Amygdala (tissue), 56 donors: ENCODE results near the gene RIPOR1.
"Not testable (repeated sequence)": the region's sequence is repeated elsewhere in the genome, so short reads cannot be mapped to it uniquely, and the experiment has no call there.

ENCODE experiments used
- DNase-seq, 56 donors: peaks; one replicate each; lab custom pipeline; 2025; lab: John Stamatoyannopoulos, UW

RIPOR1 gene

DNA sequence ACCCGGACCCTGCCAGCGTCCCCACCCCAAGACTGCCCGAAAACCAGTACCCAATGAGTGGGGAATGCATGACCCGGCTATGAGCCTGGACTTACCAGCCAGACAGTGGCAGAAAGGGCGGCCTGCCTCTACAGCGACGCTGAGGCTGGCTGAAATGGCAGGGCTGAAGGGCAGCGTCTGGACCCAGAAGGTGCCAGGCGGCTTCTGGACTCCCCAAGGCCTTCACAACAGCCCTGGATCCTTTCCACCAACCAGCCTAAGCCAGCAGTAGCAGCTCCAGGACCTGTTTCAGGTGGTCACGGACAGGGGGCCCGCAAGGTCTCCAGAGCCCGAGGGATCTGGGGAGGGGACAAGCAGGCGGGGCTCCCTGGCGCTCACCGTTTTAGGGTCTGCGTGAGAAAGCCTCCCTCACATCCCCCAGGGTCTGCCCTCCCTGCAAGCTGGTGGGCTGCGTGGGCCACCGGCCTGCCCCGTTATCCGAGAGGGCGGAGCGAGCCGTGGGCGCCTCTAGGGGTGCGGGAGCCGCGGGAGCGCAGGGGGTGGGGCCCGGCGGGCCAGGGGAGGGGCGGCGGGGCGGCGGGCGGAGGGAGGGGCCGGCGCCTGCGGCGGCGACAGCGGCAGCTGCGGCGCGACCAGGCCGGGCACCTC lies at the start of gene RIPOR1:
TSS of gene RIPOR1 (plus strand) at position 608 of the 648 bp plus-strand sequence. CDS start 9,618 bp downstream, outside the sequence.
- peak in 29 of 56 donors; percentile 28 to 74 (median 51) for DNase-seq

DNA sequence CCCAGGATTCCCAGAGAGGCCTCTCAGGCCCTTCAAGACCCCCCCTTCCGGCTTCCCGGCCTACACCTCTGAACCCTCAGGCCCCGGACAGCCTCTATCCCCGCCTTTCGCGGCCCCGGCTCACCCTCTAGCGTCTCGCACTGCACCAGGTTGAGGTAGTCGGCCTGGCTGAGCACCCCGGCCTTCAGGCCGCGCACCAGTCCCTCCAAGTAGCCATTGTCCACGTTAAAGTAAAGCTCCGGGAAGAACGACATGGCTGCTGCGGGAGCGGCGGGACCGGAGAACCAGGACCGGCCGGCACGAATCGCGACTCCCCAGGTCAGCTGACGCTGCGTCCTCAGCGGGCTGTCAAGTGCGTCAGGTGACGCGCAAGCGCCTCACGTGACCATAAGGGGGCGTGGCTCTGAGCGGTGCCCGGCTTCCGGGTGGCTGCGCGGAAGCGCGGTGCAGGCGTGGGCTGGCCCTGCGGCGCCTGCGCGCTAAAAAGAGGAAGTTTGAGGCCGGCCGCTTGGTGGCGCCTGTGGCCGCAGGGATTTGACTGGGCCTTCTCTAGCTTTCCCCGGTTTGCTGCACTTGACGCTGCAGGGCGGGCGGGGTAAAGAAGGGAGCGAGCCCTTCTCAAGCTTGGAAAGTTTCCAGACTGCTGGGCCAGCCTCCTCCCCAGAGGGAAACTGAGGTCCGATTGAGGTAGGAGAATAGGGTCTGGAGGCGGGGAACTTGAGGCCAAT lies 47.6 kb upstream of the RIPOR1 start, which contains the start of gene ATP6V0D1:
TSS of gene ATP6V0D1 (minus strand) at position 325 of the 728 bp plus-strand sequence. CDS start at position 254, 71 bp downstream.
- peak; percentile 55 to 100 (median 96) for DNase-seq

- peak in 15 of 56 donors; percentile 25 to 72 (median 48) for DNase-seq
Observed at GRCh38 chr16:67481561-67482232, 46.9 kb upstream of the RIPOR1 start.

GRCh38 chr16:67482233-67482924 lies 46.2 kb upstream of the RIPOR1 start:
- DNase-seq, result no peak

- DNase-seq, result no peak
Observed at GRCh38 chr16:67483150-67483549, 45.5 kb upstream of the RIPOR1 start, which contains the start of gene AGRP. AGRP (minus strand) TSS chr16:67483547; CDS start chr16:67483398, 149 bp downstream.

DNA sequence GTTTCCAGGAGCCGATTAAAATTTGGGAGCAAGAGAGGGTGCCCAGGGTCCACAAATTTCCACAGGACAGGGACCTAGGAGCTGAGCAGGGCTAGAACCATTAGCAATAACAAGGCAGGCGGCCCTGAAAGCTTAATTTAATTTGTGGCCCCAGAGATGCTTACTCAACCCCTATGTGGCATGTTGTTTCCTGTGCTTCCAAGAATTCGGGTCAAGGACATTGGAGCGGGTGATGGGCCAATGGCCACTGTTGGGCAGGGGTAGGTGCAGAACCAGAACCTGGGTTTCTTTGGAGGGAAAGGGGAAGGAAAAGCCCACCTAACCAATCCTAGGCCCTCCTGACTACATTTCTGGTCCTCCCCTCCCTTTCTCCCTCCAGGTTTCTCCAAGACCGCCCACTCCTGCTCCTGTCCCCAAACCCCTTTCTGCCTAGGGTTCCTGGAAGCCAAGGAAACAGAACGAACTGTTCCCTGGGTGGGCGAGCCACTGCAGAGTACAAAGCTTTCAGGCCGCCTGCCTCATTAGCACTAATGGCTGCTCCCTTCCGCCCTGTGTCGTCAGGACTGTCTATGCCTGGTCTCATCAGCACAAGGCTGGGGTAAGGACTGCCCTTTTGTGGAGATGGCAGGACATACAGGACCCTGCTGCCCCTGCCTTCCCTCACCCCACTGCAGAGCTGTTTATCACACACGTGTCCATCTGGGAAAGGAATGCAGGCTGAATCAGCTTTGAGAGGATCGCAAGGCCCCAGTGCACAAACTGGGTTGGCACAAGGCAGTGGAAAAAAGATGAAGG lies 44.7 kb upstream of the RIPOR1 start:
- no peak for DNase-seq

DNA sequence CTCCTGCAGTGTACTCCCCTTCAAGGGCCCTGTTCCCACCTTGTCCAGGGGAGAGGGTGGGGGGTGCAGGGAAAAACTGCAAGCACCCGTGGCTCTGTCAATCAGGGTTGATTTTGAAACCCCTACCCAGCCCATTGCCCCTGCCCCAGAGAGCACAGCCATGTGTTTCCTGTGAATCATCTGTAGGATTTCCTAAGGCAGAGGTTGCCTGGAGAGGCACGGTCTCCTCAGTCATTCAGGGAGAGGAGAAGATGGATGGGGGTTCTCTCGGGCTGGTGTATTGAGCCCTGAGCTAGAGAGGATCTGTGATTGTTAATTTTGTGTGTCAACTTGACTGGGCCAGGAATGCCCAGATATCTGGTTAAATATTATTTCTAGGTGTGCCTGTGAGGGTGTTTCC lies 41.8 kb upstream of the RIPOR1 start:
- DNase-seq, result no peak

DNA sequence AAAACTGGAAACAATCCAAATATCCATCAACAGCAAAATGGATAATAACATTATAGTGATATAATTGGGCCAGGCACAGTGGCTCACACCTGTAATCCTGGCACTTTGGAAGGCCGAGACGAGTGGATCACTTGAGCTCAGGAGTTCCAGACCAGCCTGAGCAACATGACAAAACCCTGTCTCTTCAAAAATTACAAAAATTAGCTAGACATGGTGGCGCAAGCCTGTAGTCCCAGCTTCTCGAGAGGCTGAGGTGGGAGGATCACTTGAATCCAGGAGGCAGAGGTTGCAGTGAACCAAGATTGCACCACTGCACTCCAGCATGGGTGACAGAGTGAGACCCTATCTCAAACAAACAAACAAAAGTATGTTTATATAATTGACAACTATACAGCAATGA lies 41.1 kb upstream of the RIPOR1 start:
- DNase-seq, result not testable (repeated sequence)

- no peak for DNase-seq
Observed at GRCh38 chr16:67489401-67490083, 39.1 kb upstream of the RIPOR1 start.

GRCh38 chr16:67490335-67491096 lies 38.1 kb upstream of the RIPOR1 start:
- no peak for DNase-seq

- no peak for DNase-seq
Observed at GRCh38 chr16:67499106-67499505, 29.5 kb upstream of the RIPOR1 start.

GRCh38 chr16:67504031-67505021 lies 24.3 kb upstream of the RIPOR1 start:
- peak in 1 of 56 donors; percentile 10 for DNase-seq

DNA sequence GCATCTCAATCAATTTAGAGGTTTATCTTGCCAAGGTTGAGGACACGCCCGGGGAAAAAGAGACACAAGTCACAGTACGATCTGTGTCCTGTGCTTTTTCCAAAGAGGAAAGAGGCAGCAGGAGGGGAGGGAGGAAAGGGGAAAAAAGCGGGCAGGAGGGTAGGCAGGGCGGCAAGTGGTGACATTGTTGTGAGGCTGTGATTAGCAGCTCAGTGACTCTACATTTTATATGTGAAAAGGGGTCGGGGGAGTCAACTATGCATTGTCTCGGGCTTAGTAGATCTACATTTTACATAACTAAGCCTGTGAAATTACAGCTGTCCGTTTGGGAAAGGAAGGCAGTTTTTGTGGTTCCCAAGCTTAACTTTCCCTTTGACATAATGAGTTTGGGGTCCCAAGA lies 22.2 kb upstream of the RIPOR1 start:
- DNase-seq, result no peak

- DNase-seq, result no peak
Observed at GRCh38 chr16:67509016-67509415, 19.6 kb upstream of the RIPOR1 start.

- DNase-seq, result not testable (repeated sequence)
Observed at GRCh38 chr16:67513892-67514291, 14.7 kb upstream of the RIPOR1 start.

DNA sequence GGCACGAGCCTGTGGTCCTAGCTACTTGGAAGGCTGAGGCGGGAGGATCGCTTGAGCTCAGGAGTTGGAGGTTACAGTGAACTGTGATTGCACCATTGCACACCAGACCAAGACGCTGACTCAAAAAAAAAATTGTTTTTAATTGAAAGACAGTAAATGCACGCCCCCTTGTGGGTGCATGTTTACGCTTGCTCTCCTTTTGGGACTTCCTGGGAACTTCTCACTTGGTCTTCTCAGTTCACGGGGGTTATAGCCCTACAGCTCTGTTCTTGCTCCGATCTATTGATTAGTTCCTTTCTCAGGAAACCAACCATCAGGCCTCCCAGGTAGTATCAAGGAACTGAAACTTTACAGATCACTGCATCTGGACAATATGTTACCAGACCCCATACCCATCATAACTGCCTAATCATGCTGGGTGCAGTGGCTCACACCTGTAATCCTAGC lies 14.2 kb upstream of the RIPOR1 start:
- DNase-seq, result peak in 20 of 56 donors; percentile 11 to 74 (median 28)
